Neural progenitor cell (in vitro differentiated cells): ENCODE measurements around the gene ZBTB46. TPM values are rescaled to one million over a fixed set of nuclear protein-coding genes. Genes with fewer than 3 reads are reported as not detected.

Source experiments
- DNase-seq: peaks from one replicate; pipeline ENCODE4 v3.0.0-alpha.2; 2016; ENCODE audit warnings: low spot score
- H2AFZ ChIP-seq: fragments of 200-600 bp; sonication (generic); replicated peaks from 2 replicates; pipeline ENCODE4 v1.6.1; 2016; ENCODE audit warnings: antibody characterized with exemption
- H3F3A ChIP-seq: fragments of 200-600 bp; sonication (generic); 2 replicates; pipeline ENCODE4 v1.6.1; 2016; ENCODE audit warnings: antibody characterized with exemption, low read depth
- H3K27ac ChIP-seq: fragments of 200-600 bp; sonication (generic); 2 replicates; pipeline ENCODE4 v1.5.1; 2016; ENCODE audit warnings: mild to moderate bottlenecking
- H3K27me3 ChIP-seq: fragments of 200-600 bp; sonication (generic); 2 replicates; pipeline ENCODE4 v1.6.1; 2016; ENCODE audit warnings: mild to moderate bottlenecking, moderate library complexity
- H3K36me3 ChIP-seq: fragments of 200-600 bp; sonication (generic); 2 replicates; pipeline ENCODE4 v1.5.1; 2016
- H3K4me1 ChIP-seq: fragments of 200-600 bp; sonication (generic); 2 replicates; pipeline ENCODE4 v1.6.1; 2016; ENCODE audit warnings: mixed run types
- H3K4me2 ChIP-seq: fragments of 200-600 bp; sonication (generic); 2 replicates; pipeline ENCODE4 v1.6.1; 2016
- H3K4me3 ChIP-seq: fragments of 200-600 bp; sonication (generic); 2 replicates; pipeline ENCODE4 v1.5.1; 2016
- H3K79me2 ChIP-seq: fragments of 200-600 bp; sonication (generic); 2 replicates; pipeline ENCODE4 v1.6.1; 2016; ENCODE audit warnings: low read depth
- H3K9ac ChIP-seq: fragments of 200-600 bp; sonication (generic); 2 replicates; pipeline ENCODE4 v1.6.1; 2016
- H3K9me3 ChIP-seq: fragments of 200-600 bp; sonication (generic); 2 replicates; pipeline ENCODE4 v1.5.1; 2016; ENCODE audit warnings: low read depth
- H4K20me1 ChIP-seq: fragments of 200-600 bp; sonication (generic); 2 replicates; pipeline ENCODE4 v1.6.1; 2016; ENCODE audit warnings: low read depth
- H3K27ac Mint-ChIP-seq: 3 replicates; pipeline ENCODE4 v1.8.0; 2021; ENCODE audit warnings: mixed read lengths
- H3K27me3 Mint-ChIP-seq: 2 replicates; pipeline ENCODE4 v1.8.0; 2022; ENCODE audit warnings: low read depth, mild to moderate bottlenecking, inconsistent platforms, moderate library complexity, mixed read lengths; ENCODE audit not compliant: insufficient read depth
- H3K36me3 Mint-ChIP-seq: 3 replicates; pipeline ENCODE4 v1.8.0; 2021; ENCODE audit warnings: mixed read lengths
- H3K4me1 Mint-ChIP-seq: 3 replicates; pipeline ENCODE4 v1.8.0; 2021; ENCODE audit warnings: mixed read lengths
- H3K4me3 Mint-ChIP-seq: 3 replicates; pipeline ENCODE4 v1.8.0; 2021; ENCODE audit warnings: mild to moderate bottlenecking, moderate library complexity, mixed read lengths
- H3K9me3 Mint-ChIP-seq: 3 replicates; pipeline ENCODE4 v1.8.0; 2020; ENCODE audit warnings: mixed read lengths
- EZH2 ChIP-seq: fragments of 200-600 bp; sonication (generic); IDR thresholded peaks from 2 replicates; pipeline ENCODE4 v1.6.1; 2017; ENCODE audit warnings: antibody characterized with exemption, mild to moderate bottlenecking, moderate library complexity
- EZH2phosphoT487 ChIP-seq: fragments of 200-600 bp; sonication (generic); IDR thresholded peaks from 2 replicates; pipeline ENCODE4 v1.6.1; 2017; ENCODE audit warnings: antibody characterized with exemption
- total RNA-seq: library from RNA; depleted of rRNA; stranded (reverse); fragments of >200 nt; gene quantifications from 2 replicates; pipeline ENCODE4 v1.2.3, GENCODE V29; 2015; ENCODE audit warnings: low replicate concordance
- TF ChIP-seq, protein P1 (sequence below): fragments of 200-600 bp; sonication (generic); IDR thresholded peaks from 2 replicates; pipeline ENCODE4 v1.5.1; 2017; ENCODE audit warnings: antibody characterized with exemption, mild to moderate bottlenecking

Gene ZBTB46
- total RNA-seq, 1 donor from 2014 or later: 8.1 TPM

DNA sequence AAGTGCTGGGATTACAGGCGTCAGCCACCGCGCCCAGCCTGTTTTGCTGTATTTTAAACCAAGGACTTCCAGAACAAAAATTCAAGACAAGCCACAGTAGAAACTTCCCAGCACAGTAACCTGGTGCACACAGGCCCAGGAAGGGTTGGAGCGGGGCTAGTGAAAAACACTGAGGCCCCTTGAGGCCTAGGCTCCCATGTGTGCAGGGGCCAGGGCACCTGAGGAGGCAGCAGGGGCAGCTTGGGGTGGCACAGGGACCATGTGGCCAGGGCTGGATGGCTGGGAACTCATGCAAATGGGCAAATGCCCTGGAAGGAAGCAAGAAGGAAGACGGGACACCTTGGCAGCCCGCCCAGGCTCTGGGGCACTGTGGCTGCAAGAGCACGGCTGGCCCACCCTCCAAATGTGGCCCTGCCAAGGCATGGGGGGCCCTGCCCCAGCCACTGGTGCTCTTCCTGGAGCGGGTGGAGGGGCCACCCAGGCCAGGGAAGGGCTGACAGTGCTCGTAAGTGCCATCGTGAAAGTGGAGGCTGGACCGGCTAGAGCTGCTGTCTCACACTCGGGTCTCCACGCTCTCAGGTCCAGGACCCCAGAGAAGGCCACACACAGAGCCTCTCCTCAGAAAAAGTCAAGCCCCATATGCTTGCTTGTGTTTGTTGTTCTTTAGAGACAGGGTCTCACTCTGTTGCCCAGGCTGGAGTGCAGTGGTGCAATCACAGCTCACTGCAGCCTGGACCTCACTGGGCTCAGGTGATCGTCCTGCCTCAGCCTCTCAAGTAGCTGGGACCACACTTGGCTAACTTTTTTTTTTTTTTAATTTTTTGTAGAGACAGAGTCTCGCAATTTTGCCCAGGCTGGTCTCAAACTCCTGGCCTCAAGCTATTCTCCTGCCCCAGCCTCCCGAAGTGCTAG lies 81.2 kb downstream of the ZBTB46 start:
- no peak overlapping the region for H2AFZ ChIP-seq
- H3K4me2 ChIP-seq: no peak overlapping the region
- no peaks in the 10 kb centered on the region for H3K4me1 ChIP-seq
- no peak for DNase-seq
- peaks cover 9% of the 10 kb centered on the region for H3K27me3 Mint-ChIP-seq
- H3K4me1 Mint-ChIP-seq: peaks cover 15% of the 10 kb centered on the region
- H3K79me2 ChIP-seq: no peaks in the 10 kb centered on the region
- H3K27ac ChIP-seq: no peak overlapping the region
- H3K36me3 Mint-ChIP-seq: peaks cover 4% of the 10 kb centered on the region
- no peaks in the 10 kb centered on the region for H3K9me3 ChIP-seq
- no peak overlapping the region for H3K27ac Mint-ChIP-seq
- no peak overlapping the region for H3K4me3 Mint-ChIP-seq
- H3K9me3 Mint-ChIP-seq: no peaks in the 10 kb centered on the region
- no peak for TF ChIP-seq EZH2phosphoT487
- TF ChIP-seq, protein P1, sequence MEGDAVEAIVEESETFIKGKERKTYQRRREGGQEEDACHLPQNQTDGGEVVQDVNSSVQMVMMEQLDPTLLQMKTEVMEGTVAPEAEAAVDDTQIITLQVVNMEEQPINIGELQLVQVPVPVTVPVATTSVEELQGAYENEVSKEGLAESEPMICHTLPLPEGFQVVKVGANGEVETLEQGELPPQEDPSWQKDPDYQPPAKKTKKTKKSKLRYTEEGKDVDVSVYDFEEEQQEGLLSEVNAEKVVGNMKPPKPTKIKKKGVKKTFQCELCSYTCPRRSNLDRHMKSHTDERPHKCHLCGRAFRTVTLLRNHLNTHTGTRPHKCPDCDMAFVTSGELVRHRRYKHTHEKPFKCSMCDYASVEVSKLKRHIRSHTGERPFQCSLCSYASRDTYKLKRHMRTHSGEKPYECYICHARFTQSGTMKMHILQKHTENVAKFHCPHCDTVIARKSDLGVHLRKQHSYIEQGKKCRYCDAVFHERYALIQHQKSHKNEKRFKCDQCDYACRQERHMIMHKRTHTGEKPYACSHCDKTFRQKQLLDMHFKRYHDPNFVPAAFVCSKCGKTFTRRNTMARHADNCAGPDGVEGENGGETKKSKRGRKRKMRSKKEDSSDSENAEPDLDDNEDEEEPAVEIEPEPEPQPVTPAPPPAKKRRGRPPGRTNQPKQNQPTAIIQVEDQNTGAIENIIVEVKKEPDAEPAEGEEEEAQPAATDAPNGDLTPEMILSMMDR: no peak
- TF ChIP-seq EZH2: no peak
- no peaks in the 10 kb centered on the region for H3F3A ChIP-seq
- no peaks in the 10 kb centered on the region for H4K20me1 ChIP-seq
- H3K27me3 ChIP-seq: no peaks in the 10 kb centered on the region
- no peak overlapping the region for H3K9ac ChIP-seq
- H3K36me3 ChIP-seq: no peaks in the 10 kb centered on the region
- H3K4me3 ChIP-seq: no peak overlapping the region

DNA sequence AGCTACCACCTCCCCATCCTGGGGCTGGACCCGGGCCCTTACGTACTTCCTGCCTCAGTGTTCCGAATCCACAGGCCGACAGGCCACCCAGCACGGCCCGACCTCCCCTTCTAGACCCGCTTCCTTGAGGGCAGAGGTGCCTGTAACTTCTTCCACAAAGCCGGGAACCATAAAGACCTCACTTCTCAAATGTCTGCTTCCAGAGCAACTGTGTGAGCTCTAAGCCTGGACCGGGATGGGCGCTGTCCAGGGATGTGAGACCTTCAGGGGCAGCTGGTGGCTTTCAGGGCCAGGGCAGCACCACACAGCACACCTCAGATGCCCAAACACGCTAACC lies 82.2 kb downstream of the ZBTB46 start:
- peaks cover 12% of the 10 kb centered on the region for H3K4me1 Mint-ChIP-seq
- Histone ChIP-seq H3F3A (peaks cover 3% of the 10 kb centered on the region), H2AFZ (no peak overlapping the region), H3K36me3 (no peaks in the 10 kb centered on the region), H3K27me3 (no peaks in the 10 kb centered on the region), H3K9ac (no peak overlapping the region), H3K79me2 (no peaks in the 10 kb centered on the region), H3K27ac (no peak overlapping the region), H3K4me1 (no peaks in the 10 kb centered on the region), H3K4me3 (no peak overlapping the region), H3K9me3 (no peaks in the 10 kb centered on the region), H4K20me1 (no peaks in the 10 kb centered on the region), H3K4me2 (no peak overlapping the region)
- H3K9me3 Mint-ChIP-seq: no peaks in the 10 kb centered on the region
- no peak for DNase-seq
- TF ChIP-seq, protein P1: no peak
- TF ChIP-seq EZH2phosphoT487: no peak
- no peak overlapping the region for H3K4me3 Mint-ChIP-seq
- H3K27me3 Mint-ChIP-seq: peaks cover 7% of the 10 kb centered on the region
- peak overlapping the region; percentile 41 for H3K27ac Mint-ChIP-seq
- peaks cover 4% of the 10 kb centered on the region for H3K36me3 Mint-ChIP-seq

DNA sequence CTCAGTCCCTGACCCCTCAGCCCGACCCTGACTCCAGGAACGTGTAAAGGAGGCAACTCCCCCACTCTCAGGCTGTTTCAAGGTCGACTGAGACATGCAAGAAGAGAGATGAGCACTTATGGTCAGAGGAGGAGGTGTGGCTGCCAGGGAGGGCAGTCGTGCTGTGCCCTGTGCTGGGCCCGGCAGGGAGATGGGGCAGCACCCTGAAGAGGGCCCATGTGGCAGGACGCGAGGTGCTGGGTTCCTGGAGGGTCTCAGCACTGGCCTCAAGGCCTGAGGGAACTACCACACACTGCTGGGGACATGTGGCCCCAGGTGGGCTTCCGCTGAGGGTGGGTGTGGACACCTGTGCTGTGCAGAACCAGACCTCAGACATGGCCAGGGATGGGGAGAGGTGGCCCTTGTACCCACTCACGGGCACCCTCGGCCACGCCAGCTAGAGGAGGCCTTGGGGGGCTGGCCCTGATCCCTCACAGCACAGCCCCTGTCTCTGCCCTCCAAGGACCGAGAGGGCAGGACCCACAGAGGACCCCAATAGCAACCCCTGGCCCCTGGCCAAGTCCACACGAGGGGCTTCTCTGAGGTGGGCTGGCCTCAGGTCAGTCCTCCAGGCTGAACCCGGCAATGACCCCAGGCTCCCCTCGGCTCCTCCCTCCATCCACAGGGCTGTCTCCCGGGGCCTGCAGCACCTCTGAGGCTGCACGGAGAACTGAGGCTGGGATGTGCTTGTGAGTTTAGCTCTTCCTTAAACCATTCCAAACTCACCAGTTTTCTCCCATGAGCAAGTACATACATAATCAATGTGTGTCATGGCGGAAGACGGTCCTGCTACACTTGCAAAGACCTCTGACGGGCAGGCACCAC lies 82.8 kb downstream of the ZBTB46 start:
- Histone ChIP-seq H3K9ac (no peak overlapping the region), H3K79me2 (no peaks in the 10 kb centered on the region), H3F3A (peaks cover 9% of the 10 kb centered on the region), H3K4me1 (no peaks in the 10 kb centered on the region), H3K27me3 (no peaks in the 10 kb centered on the region), H4K20me1 (no peaks in the 10 kb centered on the region), H3K4me2 (no peak overlapping the region), H3K4me3 (no peak overlapping the region), H2AFZ (no peak overlapping the region), H3K36me3 (no peaks in the 10 kb centered on the region), H3K9me3 (no peaks in the 10 kb centered on the region), H3K27ac (no peak overlapping the region)
- no peak for DNase-seq
- TF ChIP-seq, protein P1: no peak
- TF ChIP-seq EZH2 (no peak), EZH2phosphoT487 (no peak)
- H3K27ac Mint-ChIP-seq: peak overlapping the region; percentile 41
- no peaks in the 10 kb centered on the region for H3K9me3 Mint-ChIP-seq
- H3K4me3 Mint-ChIP-seq: no peak overlapping the region
- H3K27me3 Mint-ChIP-seq: peaks cover 9% of the 10 kb centered on the region
- H3K36me3 Mint-ChIP-seq: peaks cover 4% of the 10 kb centered on the region
- H3K4me1 Mint-ChIP-seq: peaks cover 12% of the 10 kb centered on the region
